ENCODE data around the gene MYB.
"Not testable (repeated sequence)": the region's sequence is repeated elsewhere in the genome, so short reads cannot be mapped to it uniquely, and the experiment has no call there.

The MYB gene

DNA sequence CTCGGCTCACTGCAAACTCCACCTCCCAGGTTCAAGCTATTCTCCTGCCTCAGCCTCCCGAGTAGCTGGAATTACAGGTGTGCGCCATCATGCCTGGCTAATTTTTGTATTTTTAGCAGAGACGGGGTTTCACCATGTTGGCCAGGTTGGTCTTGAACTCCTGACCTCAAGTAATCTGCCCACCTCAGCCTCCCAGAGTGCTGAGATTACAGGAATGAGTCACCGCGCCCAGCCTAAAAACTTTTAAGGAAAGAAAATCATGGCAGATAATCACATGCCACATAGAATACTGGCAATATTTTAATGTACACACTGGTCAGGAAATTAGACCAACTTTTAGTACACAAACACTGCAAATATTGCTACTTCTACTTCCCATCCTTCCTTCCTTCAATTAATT, 16.7 kb upstream of the MYB start:
- not testable (repeated sequence) for DNase-seq

DNA sequence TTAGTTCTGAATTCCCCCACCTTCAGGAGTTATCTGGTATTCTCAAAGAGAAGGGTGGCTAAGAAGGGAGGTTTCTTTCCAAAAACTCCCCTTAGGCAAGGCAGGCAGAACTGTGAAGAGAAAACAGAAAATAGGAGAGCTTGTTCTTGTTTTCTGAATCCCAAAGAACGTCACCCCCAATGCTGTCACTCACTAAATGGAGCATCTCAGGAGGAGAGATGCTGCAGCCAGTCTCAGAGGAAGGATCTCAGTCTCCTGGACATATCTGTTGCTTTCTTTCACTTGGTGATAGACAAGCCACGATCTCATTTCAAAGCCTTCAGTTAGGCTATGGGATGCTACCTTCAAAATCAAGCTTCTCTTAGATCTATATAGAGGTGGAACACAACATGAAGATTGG, 16.1 kb upstream of the MYB start:
- no peak for DNase-seq

DNA sequence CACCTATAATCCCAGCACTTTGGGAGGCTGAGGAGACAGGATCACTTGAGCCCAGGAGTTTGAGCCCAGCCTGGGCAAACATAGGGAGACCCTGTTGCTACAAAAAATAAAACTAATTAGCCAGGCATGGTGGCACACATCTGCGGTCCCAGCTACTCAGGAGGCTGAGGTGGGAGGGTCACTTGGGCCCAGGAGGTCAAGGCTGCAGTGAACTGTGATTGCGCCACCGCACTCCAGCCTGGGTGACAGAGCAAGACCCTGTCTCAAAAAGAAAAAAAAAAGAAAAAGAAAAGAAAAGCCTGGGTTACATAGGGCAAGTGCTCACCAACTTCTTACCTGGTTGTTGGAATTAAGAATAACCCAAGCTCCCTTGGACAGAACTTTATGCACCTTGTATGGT, 14.6 kb upstream of the MYB start:
- DNase-seq = no peak

DNA sequence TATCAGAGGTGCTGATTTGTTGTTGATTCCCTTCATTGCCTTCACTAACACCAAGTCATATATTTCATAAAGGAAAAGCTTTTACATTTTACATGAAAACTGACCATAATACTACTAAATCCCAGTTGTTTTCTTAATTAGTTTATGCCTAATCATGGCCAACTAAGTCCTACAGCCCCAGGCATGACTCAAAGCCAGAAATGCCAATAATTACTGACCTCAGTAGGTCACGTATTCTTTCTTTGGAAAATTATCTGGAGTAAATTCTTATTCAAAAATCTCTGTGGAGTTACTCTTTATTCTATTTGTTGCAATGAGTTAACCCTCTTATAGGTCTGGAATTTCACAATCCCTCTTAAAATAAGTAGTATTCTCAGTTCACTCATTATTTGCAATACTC, 13.5 kb upstream of the MYB start:
- no peak for DNase-seq

DNA sequence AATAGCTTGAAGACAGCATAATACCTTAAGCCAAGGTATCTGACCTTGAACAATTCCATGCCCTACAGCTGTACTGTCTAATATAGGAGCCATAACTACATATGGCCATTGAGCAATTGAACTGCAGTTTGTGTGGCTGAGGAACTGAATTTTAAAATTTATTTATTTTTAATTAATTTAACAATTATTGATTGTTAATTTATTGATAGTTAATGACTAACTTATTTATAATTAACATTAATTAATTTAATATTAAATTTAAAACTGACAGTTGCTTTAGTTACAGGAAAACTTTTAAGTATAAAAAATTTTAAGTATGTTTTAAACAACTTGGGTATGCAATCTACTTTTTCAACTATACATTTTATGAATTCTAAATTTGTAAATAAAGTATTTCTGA, 12.3 kb upstream of the MYB start:
- no peak for DNase-seq

DNA sequence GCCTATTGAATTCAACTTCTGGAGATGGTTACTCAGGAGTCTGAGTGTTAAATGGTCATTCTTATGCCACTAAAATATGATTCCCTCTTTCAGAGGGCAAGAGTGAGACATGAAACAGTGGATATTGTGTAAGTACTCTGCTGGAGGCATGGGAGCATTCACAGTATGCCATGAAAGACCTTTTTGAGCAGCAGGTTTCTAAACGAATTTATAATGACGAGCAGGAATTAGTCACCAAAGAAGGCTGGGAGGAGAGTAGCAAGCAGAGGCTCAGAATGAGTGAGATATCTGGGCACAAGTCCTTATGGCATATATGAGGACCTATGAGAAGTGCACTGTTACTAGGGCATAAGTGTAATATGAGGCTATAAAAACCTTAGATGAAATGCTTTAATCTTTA, 10.9 kb upstream of the MYB start:
- DNase-seq = no peak

DNA sequence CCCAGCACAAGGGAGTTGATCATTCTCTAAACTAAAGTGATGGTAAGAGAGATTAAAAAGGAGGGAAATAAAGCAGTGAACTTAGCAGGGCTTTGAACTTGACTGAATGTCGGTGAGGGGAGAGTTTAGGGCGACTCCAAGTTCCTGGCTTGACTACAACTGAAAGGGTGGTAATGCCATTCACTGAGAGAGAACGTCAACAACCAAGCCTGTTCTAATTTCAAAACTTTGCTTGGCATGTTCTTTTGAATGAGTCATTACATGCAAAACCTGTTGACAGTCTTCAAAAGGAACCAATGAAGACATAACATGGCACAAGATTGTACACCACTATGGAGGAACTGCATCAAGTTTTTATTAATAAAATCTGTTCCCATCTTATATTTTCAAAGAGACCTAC, 10.3 kb upstream of the MYB start:
- no peak for DNase-seq

DNA sequence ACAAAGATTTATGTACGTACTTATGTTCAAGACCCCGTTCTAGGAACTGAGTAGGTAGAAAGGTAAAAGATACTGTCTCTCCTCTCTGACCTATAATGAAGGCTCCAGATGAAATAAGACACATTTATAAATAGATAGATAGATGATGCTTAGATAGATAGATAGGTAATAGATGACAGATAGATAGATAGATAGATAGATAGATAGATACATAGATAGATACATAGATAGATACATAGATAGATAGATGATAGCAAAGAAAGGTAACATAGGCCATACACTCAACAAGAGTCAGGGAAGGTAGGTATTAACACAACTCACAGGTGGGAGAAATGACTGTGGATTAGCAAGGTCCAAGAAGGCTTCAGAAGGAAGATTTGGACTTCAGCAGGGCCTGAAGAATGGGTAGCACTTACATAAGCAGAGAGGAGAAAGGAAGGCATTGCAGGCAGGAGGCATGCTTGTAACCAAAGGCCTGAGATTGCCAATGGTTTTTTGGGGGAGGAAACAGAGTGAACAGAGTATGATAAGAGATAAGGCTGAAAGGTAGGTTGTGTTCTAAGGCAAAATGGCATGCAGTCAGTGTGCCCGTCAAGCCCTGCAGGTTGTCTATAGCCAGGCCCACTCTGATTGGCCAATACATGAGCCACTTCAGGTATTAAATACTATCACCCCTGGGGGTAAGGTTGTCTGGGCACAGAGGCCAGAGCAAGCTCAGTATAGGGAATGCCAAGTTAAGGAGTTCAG, 7.7 kb upstream of the MYB start:
- DNase-seq = no peak

DNA sequence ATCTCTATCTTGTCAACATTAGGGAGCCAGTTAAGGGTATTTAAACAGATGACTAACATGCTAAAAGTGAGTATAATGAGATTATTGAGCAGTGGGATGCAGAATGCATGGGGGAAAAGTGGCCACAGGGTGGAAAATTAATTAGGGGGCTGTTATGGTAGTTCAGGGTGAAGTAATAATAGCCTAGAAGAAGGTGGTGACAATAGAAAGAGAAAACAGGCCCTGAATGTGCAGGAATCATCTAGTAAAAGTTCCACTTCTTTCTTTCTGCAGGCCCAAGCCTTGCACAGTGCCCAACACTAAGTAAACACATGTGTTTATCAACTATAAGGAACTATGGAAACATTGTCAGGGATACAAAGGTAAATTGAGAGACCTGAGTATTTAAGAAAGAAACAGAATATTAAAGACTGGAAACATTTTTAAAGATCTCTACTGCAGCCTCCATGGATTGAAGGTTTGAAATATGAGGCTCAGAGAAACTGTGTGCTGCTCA, 7.1 kb upstream of the MYB start:
- no peak for DNase-seq

DNA sequence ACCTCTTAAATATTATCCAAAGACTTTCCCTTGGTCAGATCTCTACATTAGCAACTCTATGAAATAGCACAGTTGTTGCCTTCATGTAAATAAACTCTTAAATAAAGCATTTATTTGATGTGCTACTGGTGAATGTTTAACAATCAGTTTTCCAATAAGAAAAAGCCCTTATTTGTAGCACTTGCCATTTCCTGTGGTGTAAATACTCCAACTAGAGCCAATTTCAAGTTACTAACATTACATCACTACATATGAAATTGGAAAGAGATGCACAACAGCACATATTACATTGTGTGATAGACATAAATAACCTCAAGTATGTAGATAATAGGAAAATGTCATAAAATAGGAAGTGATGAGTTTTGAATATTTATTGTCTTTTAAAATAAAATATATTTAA, 5.0 kb upstream of the MYB start:
- no peak for DNase-seq

DNA sequence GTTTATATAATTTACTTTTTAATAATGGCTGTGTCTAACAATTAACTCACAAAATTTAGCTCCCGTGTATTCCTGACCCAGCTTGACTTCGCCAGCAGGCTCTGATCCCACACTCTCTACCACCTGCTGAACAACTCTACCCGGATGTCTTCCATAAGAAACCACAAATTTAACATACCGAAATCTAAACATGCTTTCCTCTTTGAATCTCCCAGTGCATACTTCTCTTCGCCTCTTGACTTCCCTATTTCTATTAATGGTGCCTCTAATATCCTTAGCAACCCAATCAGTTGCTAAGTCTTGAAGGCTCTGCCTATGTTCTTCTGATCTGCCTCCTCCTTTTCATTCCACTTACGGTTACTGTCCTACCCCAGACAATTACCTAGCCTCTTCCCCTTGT, 4.6 kb upstream of the MYB start:
- DNase-seq = no peak

DNA sequence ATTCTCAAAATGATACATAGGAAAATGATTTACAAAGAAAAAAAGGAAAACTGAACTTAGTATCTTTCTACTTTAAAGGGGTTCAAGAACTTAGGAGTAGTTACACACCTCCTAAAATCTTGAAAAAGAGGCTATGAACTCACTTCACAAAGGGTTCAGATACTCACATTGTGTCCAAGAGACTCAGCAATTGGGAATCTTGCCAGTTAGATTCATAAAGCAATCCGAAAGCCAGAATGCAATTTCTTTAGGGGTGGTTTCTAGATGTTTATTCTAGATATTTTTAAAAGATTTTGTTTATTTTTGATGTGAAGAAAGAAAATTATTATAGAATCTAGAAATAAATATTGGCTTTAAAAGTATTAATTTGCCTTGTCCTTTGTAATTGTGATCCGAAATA, 1.7 kb upstream of the MYB start:
- no peak for DNase-seq

DNA sequence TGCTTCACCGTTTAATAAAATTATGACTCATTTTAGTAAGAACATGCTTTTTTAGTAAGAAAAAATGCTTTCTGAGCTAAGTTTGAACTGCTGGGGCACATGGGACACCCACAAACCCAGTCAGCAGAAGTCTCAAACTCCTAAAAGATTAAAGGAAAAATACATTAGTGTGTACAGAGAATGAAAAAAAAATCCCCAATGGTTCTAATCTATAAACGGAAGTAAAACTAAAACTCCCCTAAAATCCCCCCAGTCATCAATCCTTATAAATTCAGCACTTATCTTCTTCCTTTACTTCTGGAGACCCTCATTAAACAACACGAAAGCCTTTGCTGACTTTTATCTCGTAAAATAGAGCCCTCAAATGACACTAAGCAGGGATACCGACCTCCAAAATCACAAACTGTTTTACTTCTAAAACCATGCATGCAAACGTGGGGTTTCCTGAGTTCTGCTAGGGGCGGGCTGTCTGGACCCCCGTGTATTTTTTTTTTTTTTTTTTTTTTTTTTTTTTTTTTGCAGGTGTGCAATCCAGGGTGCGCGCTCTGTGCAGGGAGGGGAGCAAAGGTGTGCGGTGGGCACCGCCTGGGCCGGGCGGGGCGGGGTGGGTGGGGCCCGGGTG, 1.1 kb upstream of the MYB start:
- peak; percentile 28 for DNase-seq

DNA sequence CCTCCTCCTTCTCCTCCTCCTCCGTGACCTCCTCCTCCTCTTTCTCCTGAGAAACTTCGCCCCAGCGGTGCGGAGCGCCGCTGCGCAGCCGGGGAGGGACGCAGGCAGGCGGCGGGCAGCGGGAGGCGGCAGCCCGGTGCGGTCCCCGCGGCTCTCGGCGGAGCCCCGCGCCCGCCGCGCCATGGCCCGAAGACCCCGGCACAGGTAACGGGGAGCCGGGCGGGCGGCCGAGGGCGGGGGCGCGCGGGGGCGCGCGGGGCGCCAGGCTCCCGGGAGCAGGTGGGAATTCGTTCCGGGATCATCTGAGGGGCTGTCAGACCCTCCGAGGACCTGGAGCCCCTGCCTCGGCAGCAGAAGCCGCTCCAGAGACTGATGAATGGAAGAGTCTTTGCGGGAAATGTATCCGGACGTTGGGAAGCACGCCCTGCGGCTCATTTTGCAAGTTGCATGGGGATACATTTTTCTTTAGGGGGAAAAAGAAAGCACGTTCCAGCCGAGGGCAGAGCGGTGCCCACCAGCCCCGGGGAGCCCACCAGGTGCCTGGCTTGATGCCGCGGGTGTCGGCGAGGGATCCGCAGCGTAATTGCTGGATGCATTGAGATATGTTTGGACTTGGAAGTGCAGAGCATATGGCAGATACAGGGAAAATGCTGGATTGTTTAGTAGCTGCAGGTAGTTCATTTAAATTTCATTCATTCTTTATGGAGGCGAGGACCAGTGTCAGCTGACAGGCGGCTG, 394 bp downstream of the MYB start:
- no peak for DNase-seq

DNA sequence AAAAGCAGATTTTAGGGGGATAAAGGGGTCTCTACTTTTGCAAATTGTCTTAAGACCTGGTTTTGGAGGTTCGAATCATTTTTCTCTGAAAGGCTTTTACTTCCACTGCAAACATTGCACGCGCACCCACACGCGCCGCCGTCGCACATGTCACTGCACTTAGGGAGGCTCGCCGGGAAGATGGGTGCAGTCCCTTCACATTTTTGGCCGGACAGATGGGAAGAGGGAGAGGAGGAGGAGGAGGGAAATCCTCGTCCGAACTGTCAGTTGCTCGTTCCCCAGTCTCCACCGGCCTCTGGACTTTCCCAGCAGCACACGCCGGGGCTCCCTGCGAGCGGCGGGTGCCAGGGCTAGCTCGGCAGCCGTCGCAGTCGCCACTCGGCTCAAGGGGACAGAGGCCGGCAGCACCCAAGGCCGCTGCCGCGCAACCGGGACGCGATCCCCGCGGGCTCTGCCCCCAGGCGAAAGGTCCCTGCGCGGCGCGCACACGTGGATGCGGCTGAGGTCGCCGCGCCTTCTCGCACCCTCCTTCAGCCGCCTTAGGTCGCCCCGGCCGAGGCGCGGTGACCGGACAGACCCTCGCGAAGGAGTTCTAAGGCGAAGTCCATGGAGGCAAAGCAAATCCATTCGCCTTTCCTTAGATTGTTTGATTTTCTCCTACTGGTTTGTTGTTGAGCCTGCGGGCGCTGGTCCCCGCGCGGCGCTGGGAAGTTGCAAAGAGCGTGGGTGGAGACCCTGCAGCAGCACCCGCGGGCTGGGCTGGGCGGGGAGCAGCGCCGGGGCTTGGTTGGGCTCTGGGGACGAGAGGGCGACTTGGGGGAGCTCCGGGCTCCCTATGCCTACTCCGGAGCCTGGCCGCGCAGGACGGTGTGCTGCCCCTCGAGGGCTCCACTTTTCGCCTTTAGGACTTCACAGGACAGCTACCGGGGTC, 1.2 kb downstream of the MYB start:
- DNase-seq = peak; percentile 19

DNA sequence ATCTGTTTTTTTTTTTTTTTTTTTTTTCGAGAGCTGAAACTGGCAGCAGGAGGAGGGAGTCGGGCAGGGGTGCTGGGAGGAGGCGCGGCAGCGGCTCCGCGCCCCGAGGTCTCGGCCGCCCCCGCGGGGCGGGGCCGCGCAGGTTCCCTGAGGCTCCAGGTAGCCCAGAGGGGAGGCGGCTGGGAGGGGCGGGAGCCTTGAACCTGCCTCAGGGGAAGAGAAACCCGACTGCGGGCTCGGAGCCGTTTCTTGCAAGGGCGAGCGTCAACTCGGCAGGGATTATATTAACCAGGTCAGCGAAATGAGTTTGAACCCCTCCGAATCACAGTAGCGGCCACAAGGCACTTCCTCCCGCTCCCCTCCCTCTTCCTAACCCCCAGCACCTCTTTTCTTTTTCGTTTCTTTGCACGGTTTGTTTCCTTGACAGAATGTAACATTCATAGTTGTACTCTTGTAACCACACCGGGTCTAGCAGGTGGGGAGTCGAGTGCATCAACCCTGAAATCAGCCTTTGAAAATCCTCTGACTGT, 2.0 kb downstream of the MYB start:
- DNase-seq = peak; percentile 31

DNA sequence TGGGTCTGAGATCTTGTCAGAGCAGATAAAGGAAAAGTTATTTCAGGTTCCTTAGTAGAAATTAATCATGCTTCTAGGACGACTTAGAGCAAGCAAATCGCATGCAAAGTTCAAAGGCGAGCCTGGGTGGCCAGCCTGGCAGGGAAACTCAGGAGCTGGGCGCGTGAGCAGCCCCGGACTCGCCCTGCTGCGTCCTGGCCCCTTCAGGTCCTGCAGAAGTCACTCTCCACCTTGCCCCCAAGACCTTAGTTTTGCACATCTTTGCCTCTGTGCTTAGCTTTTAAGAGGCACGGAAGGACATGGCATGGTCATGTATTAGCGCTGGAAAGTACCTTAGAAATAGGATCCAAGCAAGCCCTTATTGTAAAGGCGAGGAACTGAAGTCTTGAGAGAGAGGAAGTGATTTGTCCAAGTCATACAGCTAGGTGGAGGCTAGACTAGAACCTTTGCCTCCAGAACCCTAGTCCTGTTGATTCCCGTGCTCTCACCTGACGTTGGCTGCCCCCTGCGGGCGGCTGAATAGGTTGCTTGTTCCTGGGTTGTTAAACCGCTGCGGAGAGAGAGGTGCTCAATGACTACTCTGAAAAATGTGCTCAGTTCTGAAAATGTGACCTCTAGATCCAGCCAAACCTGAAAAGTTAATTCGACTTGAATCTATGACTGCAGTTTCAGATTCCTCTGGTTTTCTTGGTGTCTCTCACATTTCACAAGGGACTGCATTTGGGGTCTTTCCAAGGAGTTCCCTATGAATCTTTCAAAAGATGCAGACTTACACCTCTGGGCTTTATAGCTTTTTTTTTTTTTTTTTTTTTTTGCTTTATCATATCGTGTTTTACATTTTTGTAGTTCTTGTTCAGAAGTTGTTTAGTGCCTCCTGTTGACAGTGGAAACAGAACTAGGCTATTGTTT, 2.7 kb downstream of the MYB start:
- peak; percentile 72 for DNase-seq

DNA sequence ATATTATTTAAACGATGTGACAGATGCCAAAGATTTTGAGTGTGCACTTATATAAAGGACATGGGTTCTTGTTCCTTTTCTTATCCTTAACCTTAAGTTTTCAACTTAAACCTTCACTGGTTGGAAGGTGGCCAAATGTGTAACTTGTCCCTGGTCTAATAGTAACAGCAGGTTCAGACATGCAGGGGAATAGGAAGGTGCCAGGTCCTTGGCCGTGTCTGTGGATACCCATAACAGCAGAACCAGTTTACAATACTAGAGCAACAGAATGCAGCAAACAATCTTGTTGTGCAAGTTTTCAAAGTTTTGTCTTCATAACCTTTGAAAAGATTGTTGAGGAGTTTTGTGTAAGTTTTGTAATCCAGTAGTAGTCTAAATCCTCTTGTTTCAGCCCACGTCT, 4.4 kb downstream of the MYB start:
- no peak for DNase-seq

DNA sequence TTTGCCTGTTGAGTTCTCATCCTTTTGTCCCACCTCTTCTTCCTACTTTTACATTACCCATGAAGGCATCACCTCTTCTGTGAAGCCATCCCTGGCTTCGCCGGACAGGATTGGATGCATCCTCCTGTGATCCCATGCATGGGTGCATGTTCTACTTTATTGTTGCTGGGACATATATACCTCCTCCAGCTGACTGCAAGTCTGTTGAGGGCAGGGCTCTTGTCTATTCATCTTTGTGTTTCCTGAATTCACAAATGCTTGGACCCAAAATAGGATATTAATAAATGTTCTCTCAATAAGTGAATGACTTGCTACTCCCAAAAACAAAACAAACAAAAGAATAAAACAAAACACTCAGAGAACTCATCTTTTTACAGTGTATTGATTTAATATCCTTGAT, 5.1 kb downstream of the MYB start:
- no peak for DNase-seq

DNA sequence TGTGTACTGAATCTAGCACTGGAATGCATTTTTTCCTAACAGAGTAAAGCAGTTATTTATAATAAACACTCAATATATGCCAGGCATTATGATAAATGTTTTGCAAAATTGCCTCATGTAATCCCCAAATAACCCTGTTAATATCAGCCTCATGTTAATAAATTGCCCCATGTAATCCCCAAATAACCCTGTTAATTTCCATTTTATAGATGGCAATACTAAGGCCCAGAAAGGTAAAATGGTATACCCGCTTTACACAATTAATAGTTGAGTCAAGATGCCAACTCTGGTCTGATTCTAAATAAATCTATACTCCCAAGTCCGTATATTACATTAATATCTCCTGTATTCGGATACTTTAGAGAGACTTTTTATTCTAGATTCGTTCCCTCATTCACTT, 6.3 kb downstream of the MYB start:
- no peak for DNase-seq

DNA sequence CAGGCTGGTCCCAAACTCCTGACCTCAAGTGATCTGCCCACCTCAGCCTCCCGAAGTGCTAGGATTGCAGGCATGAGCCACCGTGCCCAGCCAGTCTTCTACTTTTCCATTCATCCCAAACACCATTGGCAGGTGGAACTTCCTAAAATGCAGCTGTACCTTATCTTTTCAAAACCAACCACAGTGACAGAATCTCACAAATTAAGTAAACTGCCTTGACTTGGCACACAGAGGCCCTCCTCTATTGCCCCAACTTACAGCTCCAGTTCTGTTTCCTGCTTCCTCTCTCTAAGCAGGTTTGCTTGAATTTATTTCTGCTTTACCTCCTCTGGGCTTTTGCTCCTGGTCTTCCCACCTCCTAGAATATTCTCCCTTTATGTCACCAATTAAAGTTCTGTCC, 7.6 kb downstream of the MYB start:
- DNase-seq = no peak

DNA sequence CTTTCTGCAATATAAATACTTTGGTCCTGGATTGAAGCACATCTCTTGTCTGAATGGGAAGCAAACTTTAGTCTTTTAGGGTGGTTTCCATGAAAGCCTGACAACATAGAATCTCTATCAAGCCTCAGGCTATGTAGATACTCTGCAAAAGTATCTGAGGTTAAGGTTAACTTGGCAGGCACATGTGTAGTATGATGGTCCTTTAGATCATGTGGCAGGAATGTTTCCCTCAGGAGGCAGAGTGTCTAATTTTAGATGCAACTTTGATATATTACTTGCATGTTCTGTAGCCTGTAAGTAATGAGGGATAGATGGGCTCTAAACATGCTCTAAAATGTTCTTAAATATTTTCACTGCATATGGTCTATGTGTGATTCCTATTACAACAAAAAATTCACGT, 8.2 kb downstream of the MYB start:
- no peak for DNase-seq

Measured in KG1 (cell line).